GM12865 (cell line): ENCODE results near the gene CD44.

Experiments used
- DNase-seq: peaks from one replicate; pipeline ENCODE4 v3.0.0; 2010; ENCODE audit warnings: low read depth
- H3K4me3 ChIP-seq: 2 replicates; pipeline ENCODE4 v1.5.1; 2011; ENCODE audit warnings: mild to moderate bottlenecking, low read depth, low read length, control low read depth
- TF ChIP-seq, protein P1 (sequence below): IDR thresholded peaks from 2 replicates; pipeline ENCODE4 v1.5.1; 2011; ENCODE audit warnings: low read length, control low read depth, low read depth, inconsistent platforms; ENCODE audit not compliant: insufficient read depth; ENCODE audit errors: missing control alignments

The CD44 gene

DNA sequence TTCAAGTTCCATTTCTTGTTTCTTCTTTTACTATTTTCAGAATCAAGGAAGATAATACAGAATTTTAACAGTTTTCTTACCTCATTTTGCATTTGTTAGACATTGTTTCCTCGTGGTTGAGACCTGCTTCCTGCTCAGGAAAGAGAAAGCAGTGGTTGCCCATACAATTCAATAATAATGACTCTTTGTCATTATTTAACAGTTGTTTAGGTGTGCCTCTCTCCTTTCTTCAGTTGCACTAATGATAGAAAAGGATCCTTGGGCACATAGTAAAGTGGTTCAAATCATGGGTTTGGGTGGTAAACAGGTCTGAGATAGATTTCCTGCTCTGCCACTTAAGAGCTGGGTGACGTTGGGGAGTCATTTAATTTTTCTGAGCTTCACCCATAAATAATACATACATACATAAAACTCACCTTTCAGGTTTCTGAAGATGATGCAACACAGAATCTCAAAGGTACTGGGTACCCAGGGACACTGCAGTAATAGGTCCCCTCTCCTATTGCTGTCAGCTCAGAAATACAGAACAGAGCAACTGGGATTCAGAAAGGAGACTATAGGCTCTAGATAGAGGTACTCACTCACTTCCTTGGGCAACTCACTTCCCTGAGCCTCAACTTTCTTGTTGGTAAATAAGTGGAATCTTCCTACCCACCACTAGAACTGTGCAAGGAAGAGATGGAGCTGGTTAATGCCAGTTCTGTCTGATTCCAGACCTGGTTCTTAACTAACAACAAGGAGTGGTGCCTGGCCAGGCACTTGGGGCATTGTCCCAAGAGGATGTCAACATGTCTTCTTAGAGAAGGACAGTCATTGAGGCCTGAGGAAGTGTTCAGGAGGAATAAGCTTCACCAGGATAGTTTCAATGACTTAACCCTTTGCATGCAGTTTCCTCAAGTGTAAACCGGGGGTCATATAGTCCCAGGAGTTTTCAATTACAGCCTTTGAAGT is 34.9 kb downstream of the CD44 start:
- TF ChIP-seq, protein P1, sequence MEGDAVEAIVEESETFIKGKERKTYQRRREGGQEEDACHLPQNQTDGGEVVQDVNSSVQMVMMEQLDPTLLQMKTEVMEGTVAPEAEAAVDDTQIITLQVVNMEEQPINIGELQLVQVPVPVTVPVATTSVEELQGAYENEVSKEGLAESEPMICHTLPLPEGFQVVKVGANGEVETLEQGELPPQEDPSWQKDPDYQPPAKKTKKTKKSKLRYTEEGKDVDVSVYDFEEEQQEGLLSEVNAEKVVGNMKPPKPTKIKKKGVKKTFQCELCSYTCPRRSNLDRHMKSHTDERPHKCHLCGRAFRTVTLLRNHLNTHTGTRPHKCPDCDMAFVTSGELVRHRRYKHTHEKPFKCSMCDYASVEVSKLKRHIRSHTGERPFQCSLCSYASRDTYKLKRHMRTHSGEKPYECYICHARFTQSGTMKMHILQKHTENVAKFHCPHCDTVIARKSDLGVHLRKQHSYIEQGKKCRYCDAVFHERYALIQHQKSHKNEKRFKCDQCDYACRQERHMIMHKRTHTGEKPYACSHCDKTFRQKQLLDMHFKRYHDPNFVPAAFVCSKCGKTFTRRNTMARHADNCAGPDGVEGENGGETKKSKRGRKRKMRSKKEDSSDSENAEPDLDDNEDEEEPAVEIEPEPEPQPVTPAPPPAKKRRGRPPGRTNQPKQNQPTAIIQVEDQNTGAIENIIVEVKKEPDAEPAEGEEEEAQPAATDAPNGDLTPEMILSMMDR: no peak
- H3K4me3 ChIP-seq: no peak overlapping the region; the same call in 1 of the 2 replicates
- DNase-seq: peak; percentile 24

DNA sequence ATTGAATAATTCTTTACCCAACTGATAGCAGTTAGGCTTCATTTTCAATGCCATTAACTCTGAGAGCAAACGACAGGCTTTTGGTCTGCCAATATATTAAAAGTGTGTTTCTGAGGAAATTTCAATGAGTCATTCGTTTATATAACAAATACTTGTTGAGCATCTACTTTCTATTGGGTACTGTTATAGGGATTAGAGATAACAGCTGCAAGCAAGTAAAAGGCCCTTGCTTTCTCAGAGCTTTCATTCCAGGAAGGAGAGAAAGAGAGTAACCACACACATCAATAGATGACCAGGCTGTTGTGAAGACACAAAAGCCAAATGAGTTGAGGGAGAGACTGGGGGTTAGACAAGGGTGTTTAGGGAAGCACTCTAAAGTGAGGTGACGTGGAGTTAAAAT is 35.7 kb downstream of the CD44 start:
- TF ChIP-seq, protein P1: no peak
- no peak overlapping the region for H3K4me3 ChIP-seq
- DNase-seq: no peak

DNA sequence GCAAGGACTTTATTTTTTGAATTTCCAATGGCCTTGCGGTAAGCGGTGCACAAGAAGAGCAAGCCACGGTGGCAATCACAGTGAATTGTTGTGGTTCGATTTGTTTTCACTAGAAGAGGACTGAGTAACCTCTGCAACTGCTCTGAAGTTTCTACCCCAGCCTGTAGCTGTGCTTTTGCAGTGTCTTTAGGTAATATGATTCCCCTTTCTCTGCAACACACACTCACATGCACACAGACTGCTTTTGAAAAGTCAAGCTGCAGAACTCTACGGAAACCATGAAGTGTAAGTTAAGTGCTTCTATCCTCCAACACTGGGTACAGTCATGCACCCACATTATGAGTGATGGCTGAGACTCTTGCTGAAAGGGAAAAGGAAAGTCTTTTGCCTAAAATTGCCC is 38.4 kb downstream of the CD44 start:
- TF ChIP-seq, protein P1: no peak
- no peak overlapping the region for H3K4me3 ChIP-seq
- no peak for DNase-seq

DNA sequence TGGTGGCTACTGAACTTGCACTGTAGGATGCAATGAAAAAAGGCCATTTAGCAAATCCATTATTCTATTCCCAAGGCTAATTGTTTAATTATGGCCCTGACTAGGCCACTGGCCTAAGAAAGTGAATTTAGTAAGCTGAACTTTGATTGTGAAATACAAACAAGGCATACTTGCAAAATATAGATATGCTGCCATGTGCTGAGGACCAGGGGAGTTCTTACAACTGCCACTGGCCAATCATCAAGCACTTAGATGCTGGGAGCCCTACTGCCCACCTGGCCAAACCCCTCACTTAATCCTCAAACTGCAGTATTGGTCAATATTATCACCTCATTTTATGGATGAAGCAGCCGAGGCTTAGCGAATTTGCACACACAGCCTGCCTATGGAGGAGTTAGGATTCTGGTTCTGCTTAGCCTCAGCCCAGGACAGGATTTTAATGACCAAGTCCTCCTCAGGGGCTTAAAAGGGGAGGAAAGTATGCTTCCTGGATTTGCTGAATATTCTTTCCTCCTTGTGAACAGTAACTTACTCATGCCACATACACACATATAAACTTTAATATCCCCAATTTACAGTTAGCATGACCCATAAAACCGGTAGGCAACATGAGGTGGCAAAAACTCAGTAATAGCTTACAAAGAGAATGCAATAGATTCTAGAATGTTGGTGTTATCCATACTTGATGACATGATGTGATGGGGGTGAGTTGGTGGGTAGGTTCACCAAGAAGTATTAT is 39.3 kb downstream of the CD44 start:
- TF ChIP-seq, protein P1: no peak
- no peak for DNase-seq
- H3K4me3 ChIP-seq: no peak overlapping the region

DNA sequence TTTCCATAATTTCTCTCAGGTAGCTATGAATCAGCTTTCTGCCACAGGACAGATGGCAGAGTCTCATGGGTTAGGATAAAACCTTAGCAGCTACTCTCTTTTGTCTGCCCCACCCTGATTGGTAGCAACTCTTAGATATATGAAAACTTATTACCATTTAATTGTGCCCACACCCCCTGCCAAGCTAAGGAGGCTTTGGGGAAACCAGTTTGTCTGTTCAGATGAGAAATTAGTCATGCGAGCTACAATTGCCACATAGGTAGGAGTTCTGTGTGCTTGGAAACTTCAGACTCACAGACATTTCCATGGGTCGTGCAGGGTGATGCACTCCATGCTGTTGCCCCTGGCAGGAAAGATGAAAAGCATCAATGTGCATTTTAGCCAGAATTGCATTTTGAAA is 39.9 kb downstream of the CD44 start:
- H3K4me3 ChIP-seq: no peak overlapping the region
- DNase-seq: no peak
- TF ChIP-seq, protein P1: no peak

DNA sequence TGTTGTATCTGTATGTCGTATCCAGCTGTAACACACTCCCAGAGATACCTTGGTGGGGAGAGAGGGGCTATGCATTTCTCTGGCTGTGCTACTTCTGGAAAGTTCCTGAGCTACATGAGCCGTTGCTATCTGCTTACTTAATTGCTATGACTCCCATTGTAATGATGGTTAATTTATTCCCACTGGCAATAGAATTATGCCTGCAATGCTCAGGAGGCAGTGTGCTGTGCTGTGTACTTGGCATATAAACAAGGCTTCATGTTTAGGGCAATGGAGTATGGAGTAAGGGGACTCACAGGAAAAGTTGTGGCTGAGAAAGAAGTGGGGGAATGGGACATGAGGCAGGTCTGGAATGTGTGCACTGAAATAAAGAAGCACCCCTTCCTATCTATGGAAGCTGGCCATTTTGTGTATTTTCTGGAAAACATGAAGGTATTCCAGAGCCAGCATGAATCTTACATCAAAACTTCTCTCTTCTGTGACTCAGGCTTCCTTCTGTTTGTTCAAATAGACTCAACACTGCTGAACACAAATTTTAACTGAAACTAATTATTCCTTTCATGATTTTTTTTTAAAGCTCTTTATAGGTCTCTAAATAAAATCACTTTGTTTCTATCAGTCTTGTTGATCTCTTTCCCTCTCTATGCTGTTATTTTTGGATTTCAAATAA is 40.6 kb downstream of the CD44 start:
- TF ChIP-seq, protein P1: no peak
- no peak overlapping the region for H3K4me3 ChIP-seq

More for the DNA sequence above, 40.6 kb downstream of the CD44 start:
- DNase-seq: no peak
